Activated CD4-positive, alpha-beta T cell treated with anti-CD3 and anti-CD28 coated beads for 36 hours (primary cell): ENCODE results near the gene DGKD. TPM values are rescaled to one million over a fixed set of nuclear protein-coding genes. Genes with fewer than 3 reads are reported as not detected.

Experiments used
- total RNA-seq, 2 experiments: library from RNA; stranded (reverse); gene quantifications; one replicate each; pipeline ENCODE4 v1.2.3, GENCODE V29; 2021

The DGKD gene
- total RNA-seq, 2 experiments from 2014 or later, result 57.0 to 62.6 TPM

Other genes with a start within 250 kb of the DGKD start
- 10 to 100 TPM; 23.0 to 24.6 TPM for gene ATG16L1, start 102.8 kb upstream of the DGKD start, total RNA-seq
- under 1 TPM in 1 of 2 experiments, not detected in 1; 0.39 TPM for gene SAG, start 46.7 kb upstream of the DGKD start, total RNA-seq
- 10 to 100 TPM; 12.0 to 12.9 TPM for gene USP40, start 212.3 kb downstream of the DGKD start, total RNA-seq